ENCODE results near the gene BCAS3. TPM values are rescaled to one million over a fixed set of nuclear protein-coding genes. Genes with fewer than 3 reads are reported as not detected.
"Not testable (repeated sequence)": the region's sequence is repeated elsewhere in the genome, so short reads cannot be mapped to it uniquely, and the experiment has no call there.

The BCAS3 gene
- total RNA-seq, 1 donor from 2014 or later: 35.7 TPM

DNA sequence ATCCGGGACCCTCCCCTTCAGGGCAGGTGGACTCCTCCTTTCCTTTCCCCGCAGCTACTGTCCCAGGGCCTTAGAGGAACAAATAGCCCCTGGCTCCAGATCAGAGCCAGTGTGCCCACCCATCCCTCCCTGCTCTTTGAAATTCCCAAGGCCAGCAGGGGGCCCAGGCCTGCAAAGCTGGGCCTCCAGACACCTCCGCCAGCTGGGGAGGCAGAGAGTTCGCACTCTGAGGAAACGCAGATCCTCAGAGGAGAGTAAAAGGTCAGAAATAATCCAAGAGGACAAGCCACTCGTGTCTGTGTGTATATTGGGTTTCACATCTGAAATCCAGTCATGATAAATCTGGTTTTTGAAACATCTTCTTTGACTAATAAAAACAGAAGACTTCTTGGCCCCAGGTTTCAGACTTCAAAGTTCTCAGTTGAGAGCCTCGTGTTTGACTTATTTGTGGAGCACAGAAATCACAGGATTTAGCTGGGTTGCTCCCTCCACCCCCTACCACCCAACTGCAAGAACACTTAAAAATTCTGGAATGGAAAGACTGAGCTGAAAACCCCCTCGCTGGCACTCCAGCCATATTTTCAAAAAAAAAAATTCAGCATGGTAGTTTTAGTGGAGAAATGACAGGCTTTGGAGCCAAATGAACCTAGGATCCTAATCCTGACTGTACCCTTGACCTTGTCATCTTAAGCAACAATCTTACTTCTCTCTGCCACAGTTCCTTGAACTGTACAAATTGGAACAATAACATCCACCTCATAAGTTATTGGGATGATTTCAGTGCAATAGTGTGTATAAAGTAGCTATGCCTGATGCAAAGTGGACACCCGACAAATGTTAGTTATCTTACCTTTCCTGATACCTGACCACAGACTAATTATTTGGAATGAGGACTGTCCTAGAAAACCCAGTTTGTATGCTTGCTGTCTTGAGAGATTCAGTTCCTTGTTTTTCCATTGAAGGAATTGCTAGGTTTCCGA lies 677.5 kb downstream of the BCAS3 start:
- Mint-ChIP-seq H3K36me3 (ENCODE audit: unreplicated experiment) (no peaks in the 10 kb centered on the region), H3K9me3 (ENCODE audit: unreplicated experiment) (no peaks in the 10 kb centered on the region), H3K4me3 (ENCODE audit: unreplicated experiment) (no peak overlapping the region), H3K4me1 (ENCODE audit: unreplicated experiment) (peaks cover 30% of the 10 kb centered on the region), H3K27ac (ENCODE audit: unreplicated experiment) (no peak overlapping the region), H3K27me3 (ENCODE audit: unreplicated experiment) (no peaks in the 10 kb centered on the region)
- TF ChIP-seq, protein P1, sequence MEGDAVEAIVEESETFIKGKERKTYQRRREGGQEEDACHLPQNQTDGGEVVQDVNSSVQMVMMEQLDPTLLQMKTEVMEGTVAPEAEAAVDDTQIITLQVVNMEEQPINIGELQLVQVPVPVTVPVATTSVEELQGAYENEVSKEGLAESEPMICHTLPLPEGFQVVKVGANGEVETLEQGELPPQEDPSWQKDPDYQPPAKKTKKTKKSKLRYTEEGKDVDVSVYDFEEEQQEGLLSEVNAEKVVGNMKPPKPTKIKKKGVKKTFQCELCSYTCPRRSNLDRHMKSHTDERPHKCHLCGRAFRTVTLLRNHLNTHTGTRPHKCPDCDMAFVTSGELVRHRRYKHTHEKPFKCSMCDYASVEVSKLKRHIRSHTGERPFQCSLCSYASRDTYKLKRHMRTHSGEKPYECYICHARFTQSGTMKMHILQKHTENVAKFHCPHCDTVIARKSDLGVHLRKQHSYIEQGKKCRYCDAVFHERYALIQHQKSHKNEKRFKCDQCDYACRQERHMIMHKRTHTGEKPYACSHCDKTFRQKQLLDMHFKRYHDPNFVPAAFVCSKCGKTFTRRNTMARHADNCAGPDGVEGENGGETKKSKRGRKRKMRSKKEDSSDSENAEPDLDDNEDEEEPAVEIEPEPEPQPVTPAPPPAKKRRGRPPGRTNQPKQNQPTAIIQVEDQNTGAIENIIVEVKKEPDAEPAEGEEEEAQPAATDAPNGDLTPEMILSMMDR (IDR thresholded peaks at IDR 0.05): no peak
- DNase-seq (ENCODE audit: extremely low spot score, unreplicated experiment): no peak

DNA sequence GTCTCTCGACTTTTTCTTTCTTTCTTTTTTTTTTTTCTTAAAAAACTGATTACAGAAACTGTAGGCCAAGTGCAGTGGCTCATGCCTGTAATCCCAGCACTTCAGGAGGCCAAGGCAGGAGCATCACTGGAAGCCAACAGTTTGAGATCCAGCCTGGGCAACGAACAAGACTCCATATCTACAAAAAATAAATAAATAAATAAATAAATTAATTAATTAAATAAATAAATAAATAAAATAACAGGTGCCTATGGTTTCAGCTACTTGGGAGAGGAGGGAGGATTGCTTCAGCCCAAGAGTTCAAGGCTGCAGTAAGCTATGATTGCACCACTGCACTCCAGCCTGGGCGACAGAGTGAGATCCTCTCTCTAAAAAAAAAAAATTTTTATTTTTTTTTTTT lies 679.4 kb downstream of the BCAS3 start:
- H3K36me3 Mint-ChIP-seq (ENCODE audit: unreplicated experiment); DNase-seq (ENCODE audit: extremely low spot score, unreplicated experiment): not testable (repeated sequence)
- peaks cover 45% of the 10 kb centered on the region for H3K4me1 Mint-ChIP-seq (ENCODE audit: unreplicated experiment)

GRCh38 chr17:61359513-61359912 lies 681.9 kb downstream of the BCAS3 start:
- not testable (repeated sequence) for H3K9me3 Mint-ChIP-seq (ENCODE audit: unreplicated experiment)

More for the DNA sequence above, 679.4 kb downstream of the BCAS3 start:
- not testable (repeated sequence) for H3K27me3 Mint-ChIP-seq (ENCODE audit: unreplicated experiment); H3K9me3 Mint-ChIP-seq (ENCODE audit: unreplicated experiment); H3K27ac Mint-ChIP-seq (ENCODE audit: unreplicated experiment); H3K4me3 Mint-ChIP-seq (ENCODE audit: unreplicated experiment)

GRCh38 chr17:61360318-61360943 lies 682.8 kb downstream of the BCAS3 start:
- Mint-ChIP-seq H3K9me3 (ENCODE audit: unreplicated experiment) (no peaks in the 10 kb centered on the region), H3K36me3 (ENCODE audit: unreplicated experiment) (no peaks in the 10 kb centered on the region)

More at GRCh38 chr17:61359513-61359912, 681.9 kb downstream of the BCAS3 start:
- not testable (repeated sequence) for H3K36me3 Mint-ChIP-seq (ENCODE audit: unreplicated experiment); H3K27me3 Mint-ChIP-seq (ENCODE audit: unreplicated experiment); H3K4me3 Mint-ChIP-seq (ENCODE audit: unreplicated experiment); H3K27ac Mint-ChIP-seq (ENCODE audit: unreplicated experiment); DNase-seq (ENCODE audit: extremely low spot score, unreplicated experiment)
- H3K4me1 Mint-ChIP-seq (ENCODE audit: unreplicated experiment): peaks cover 37% of the 10 kb centered on the region

GRCh38 chr17:61361084-61361483 lies 683.4 kb downstream of the BCAS3 start:
- Mint-ChIP-seq H3K4me3 (ENCODE audit: unreplicated experiment) (no peak overlapping the region), H3K27ac (ENCODE audit: unreplicated experiment) (peak overlapping the region; percentile 54), H3K9me3 (ENCODE audit: unreplicated experiment) (no peaks in the 10 kb centered on the region), H3K27me3 (ENCODE audit: unreplicated experiment) (no peaks in the 10 kb centered on the region), H3K36me3 (ENCODE audit: unreplicated experiment) (no peaks in the 10 kb centered on the region), H3K4me1 (ENCODE audit: unreplicated experiment) (peaks cover 28% of the 10 kb centered on the region)
- TF ChIP-seq, protein P1 (IDR thresholded peaks at IDR 0.05): no peak
- no peak for DNase-seq (ENCODE audit: extremely low spot score, unreplicated experiment)

More at GRCh38 chr17:61360318-61360943, 682.8 kb downstream of the BCAS3 start:
- no peak for DNase-seq (ENCODE audit: extremely low spot score, unreplicated experiment)
- Mint-ChIP-seq H3K4me1 (ENCODE audit: unreplicated experiment) (peaks cover 31% of the 10 kb centered on the region), H3K27me3 (ENCODE audit: unreplicated experiment) (no peaks in the 10 kb centered on the region), H3K27ac (ENCODE audit: unreplicated experiment) (peak overlapping the region; percentile 54), H3K4me3 (ENCODE audit: unreplicated experiment) (no peak overlapping the region)
- TF ChIP-seq, protein P1 (IDR thresholded peaks at IDR 0.05): no peak

- Mint-ChIP-seq H3K4me3 (ENCODE audit: unreplicated experiment) (no peak overlapping the region), H3K4me1 (ENCODE audit: unreplicated experiment) (peaks cover 20% of the 10 kb centered on the region), H3K36me3 (ENCODE audit: unreplicated experiment) (peaks cover 1% of the 10 kb centered on the region), H3K27ac (ENCODE audit: unreplicated experiment) (no peak overlapping the region), H3K27me3 (ENCODE audit: unreplicated experiment) (no peaks in the 10 kb centered on the region), H3K9me3 (ENCODE audit: unreplicated experiment) (no peaks in the 10 kb centered on the region)
- DNase-seq (ENCODE audit: extremely low spot score, unreplicated experiment): no peak
- TF ChIP-seq, protein P1 (IDR thresholded peaks at IDR 0.05): no peak
Observed at GRCh38 chr17:61362396-61362795, 684.7 kb downstream of the BCAS3 start.
